GM12872 (cell line): ENCODE data around the gene TMPRSS5.

Experiments used
- TF ChIP-seq, protein P1 (sequence below): IDR thresholded peaks from 3 replicates; pipeline ENCODE4 v1.5.1; 2011; ENCODE audit warnings: low read depth, mild to moderate bottlenecking, low read length, moderate library complexity; ENCODE audit not compliant: insufficient read depth

The TMPRSS5 gene

DNA sequence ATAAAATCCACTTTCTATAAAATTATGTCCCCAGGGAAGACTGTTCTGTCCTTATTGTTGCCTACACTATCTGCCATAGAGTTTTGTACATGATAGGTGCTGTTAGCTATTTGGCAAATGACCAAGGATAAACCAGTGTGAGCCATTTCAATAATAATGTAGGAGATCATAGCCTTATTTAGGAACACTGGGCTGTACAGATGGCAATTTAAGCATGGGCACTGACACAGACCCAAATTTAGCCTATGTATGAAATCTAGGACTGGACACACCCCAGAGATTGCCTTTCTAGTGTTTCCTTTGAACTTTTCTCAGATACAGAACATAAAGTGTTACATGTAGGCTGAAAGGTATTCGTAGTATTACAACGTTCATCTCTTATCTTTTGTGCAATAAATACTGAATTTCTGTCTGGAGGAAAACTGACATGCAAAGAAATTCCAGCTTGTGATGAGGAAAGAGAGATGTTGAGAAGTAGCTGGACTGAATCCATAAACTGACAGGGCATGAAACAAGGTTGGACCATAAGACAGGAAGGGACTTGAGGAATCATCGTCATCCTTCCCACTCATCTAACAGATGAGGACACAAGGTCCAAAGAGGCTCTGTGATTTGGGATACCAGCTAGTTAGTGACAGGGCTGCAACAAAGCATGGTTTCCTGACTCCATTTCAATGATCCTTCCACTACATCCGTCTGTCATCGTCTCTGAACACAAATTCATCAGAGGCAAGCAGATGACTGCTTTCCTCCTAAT is 60.3 kb downstream of the TMPRSS5 start:
- TF ChIP-seq, protein P1, sequence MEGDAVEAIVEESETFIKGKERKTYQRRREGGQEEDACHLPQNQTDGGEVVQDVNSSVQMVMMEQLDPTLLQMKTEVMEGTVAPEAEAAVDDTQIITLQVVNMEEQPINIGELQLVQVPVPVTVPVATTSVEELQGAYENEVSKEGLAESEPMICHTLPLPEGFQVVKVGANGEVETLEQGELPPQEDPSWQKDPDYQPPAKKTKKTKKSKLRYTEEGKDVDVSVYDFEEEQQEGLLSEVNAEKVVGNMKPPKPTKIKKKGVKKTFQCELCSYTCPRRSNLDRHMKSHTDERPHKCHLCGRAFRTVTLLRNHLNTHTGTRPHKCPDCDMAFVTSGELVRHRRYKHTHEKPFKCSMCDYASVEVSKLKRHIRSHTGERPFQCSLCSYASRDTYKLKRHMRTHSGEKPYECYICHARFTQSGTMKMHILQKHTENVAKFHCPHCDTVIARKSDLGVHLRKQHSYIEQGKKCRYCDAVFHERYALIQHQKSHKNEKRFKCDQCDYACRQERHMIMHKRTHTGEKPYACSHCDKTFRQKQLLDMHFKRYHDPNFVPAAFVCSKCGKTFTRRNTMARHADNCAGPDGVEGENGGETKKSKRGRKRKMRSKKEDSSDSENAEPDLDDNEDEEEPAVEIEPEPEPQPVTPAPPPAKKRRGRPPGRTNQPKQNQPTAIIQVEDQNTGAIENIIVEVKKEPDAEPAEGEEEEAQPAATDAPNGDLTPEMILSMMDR, result no peak

DNA sequence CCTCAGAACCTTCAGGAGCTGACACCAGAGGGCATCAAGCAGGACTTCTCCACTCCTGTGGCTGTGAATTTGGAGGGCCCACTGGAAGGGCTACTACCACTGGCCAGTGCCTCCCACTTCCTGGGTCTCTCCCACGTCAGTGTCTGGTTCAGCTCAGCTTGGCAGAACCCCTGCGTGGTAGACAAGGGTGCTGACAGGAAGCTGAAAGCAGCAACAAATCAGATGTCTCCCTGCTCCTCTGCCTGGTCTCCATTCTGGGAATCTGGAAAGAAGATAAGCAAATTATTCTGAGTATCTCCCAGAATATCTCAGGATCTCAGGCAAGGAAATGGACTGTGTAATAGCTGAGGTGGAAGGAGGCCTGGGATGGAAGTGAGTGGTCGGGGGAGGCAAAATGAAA is 61.5 kb downstream of the TMPRSS5 start:
- TF ChIP-seq, protein P1, result no peak

DNA sequence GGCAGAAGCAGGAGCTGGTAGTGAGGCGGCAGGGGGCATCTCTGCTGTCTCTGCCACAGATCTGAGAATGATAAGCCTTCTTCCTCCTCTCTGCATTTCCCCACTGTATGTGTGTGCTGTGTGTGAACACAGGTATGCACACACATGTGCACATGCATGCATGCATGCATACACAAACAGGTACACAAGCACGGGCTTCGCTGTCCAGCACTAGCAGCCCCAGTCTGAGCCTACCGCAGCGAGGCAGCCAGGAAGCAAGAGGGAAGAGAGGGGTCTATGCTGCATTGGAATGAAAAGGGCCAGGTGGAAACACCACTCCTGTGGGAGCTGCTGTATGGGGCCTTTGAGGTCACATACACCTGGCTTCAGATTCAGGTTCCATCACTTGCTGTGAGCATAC is 62.4 kb downstream of the TMPRSS5 start:
- TF ChIP-seq, protein P1, result no peak

DNA sequence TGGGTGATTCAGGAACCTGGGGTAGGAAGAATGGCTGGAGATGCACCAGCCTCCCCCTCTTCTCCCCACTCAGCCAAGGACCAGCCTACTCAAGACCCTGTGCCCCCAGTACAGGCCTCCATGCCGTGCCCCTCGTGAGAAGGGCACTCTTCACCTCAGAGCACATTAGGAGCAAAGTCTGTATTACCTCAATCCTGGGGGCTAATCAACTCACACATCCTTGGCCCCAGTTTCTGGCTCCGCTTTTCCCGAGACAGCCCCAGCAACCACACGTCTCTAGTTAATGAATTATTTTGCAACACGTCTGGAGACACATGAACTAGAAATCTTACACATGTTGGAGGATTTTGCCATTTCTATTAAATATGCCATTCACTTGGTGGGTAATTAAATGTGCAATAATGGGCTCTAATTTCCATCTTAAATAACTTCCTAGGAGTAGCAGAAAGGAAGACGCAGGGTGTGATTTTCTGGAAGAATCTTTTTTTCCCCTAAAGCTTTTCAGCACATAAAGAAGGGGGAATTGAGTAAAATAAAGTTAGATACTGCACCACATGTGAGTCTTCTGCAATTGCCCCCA is 63.0 kb downstream of the TMPRSS5 start:
- TF ChIP-seq, protein P1, result no peak

DNA sequence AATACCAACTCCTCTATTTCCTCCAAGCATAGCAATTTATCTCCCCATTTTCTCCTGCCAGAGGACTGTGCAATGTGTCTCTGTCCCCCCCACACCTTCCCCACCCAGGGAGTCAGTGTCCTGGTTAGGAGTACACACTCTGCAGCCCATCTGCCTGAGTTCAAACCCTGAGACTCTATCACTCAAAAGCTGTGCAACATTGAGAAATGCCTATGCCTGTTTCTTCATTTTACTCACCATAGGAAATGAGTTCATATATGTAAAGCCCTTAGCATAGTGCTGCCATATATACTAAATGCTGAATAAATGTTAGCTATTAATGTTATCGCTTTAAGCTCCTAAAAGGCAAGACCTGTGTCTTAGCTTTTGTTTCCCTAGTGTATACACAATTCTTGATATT is 64.0 kb downstream of the TMPRSS5 start:
- TF ChIP-seq, protein P1, result no peak

DNA sequence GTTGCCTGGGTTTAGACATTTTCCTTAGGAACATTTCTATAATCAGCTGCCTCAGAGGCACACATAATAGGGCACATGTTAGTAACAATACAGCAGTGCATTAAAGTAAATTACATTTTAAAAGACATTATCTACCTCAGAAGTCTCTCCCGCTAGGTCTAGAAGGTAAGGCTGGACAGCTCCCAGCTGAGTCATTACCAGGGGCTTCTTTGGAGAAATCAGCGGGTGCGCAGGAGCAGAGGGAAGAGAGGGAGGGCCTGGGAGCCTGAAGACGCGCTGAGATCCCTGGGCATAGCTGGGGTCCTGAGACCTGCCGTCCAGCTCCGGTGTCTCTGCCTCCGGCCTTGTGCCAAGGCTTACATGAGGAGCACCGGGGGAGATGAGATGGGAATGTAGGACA is 67.7 kb downstream of the TMPRSS5 start:
- TF ChIP-seq, protein P1, result no peak

DNA sequence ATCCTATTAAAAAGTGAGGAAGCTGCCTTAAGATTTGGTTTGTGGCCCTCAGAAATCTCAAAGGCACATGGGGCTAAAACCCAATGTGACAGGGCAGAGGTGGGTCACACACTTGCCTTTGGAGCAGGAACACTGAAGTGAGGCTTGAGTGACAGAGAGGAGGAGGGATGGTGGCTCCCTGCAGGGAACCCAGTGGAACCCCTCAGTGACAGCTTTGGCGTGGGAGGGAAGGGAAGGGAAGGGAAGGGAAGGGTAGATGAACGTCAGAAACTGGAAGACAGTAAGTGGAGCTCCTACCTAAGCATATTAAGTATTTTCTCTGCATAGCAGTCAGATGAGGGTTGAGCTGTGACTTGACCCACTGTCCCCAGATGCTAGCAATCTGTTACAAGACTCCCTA is 68.5 kb downstream of the TMPRSS5 start:
- TF ChIP-seq, protein P1, result no peak
